Bronchial epithelial cell (primary cell): ENCODE results near the gene ADH5. TPM values are rescaled to one million over a fixed set of nuclear protein-coding genes. Genes with fewer than 3 reads are reported as not detected.
"Not testable (repeated sequence)": the region's sequence is repeated elsewhere in the genome, so short reads cannot be mapped to it uniquely, and the experiment has no call there.

ENCODE experiments used
- DNase-seq: peaks from one replicate; pipeline ENCODE4 v3.0.0-alpha.2; 2010; ENCODE audit warnings: low read depth
- FAIRE-seq: peaks from 2 replicates; lab custom pipeline; 2011; peaks lifted over from hg19 to GRCh38; lab: Jason Lieb, UNC
- H3K27me3 ChIP-seq: 2 replicates; pipeline ENCODE4 v1.5.1; 2011; ENCODE audit warnings: low read length; ENCODE audit not compliant: control insufficient read depth, insufficient read depth
- H3K36me3 ChIP-seq: 2 replicates; pipeline ENCODE4 v1.5.1; 2011; ENCODE audit warnings: low read length; ENCODE audit not compliant: control insufficient read depth, insufficient read depth
- H3K4me3 ChIP-seq: 2 replicates; pipeline ENCODE4 v1.5.1; 2011; ENCODE audit warnings: mild to moderate bottlenecking, low read depth, low read length, control low read depth
- CTCF ChIP-seq: IDR thresholded peaks from 2 replicates; pipeline ENCODE4 v1.5.1; 2011; ENCODE audit warnings: mild to moderate bottlenecking, moderate library complexity, low read length, control low read depth, inconsistent platforms; ENCODE audit not compliant: insufficient read depth, severe bottlenecking
- total RNA-seq: library from RNA; depleted of rRNA; stranded (reverse); fragments of >200 nt; gene quantifications from 2 replicates; pipeline ENCODE4 v1.2.1, GENCODE V29; 2014

Gene ADH5
- total RNA-seq, 1 donor from 2014 or later, result 152 TPM

- FAIRE-seq (no peak), DNase-seq (no peak)
- no peaks in the 10 kb centered on the region for H3K27me3 ChIP-seq
- TF ChIP-seq CTCF, result no peak
- H3K4me3 ChIP-seq, result no peak overlapping the region
- H3K36me3 ChIP-seq, result peaks cover 15% of the 10 kb centered on the region
Observed at GRCh38 chr4:99074816-99075215, 13.8 kb downstream of the ADH5 start.

GRCh38 chr4:99071159-99071558 is 17.4 kb downstream of the ADH5 start:
- FAIRE-seq, result no peak

GRCh38 chr4:99067617-99068016 is 21.0 kb downstream of the ADH5 start:
- no peak overlapping the region for H3K4me3 ChIP-seq
- no peak for TF ChIP-seq CTCF
- H3K27me3 ChIP-seq, result no peaks in the 10 kb centered on the region
- DNase-seq, result no peak
- FAIRE-seq, result no peak
- no peaks in the 10 kb centered on the region for H3K36me3 ChIP-seq

More at GRCh38 chr4:99071159-99071558, 17.4 kb downstream of the ADH5 start:
- Histone ChIP-seq H3K4me3 (no peak overlapping the region), H3K27me3 (no peaks in the 10 kb centered on the region), H3K36me3 (peaks cover 8% of the 10 kb centered on the region)
- no peak for DNase-seq
- TF ChIP-seq CTCF, result no peak

- not testable (repeated sequence) for FAIRE-seq, H3K36me3 ChIP-seq, DNase-seq, H3K4me3 ChIP-seq, H3K27me3 ChIP-seq
Observed at GRCh38 chr4:99065521-99065920, 23.1 kb downstream of the ADH5 start.

GRCh38 chr4:99062120-99062519 is 26.5 kb downstream of the ADH5 start:
- FAIRE-seq, result no peak
- TF ChIP-seq CTCF, result no peak
- no peak for DNase-seq
- no peak overlapping the region for H3K4me3 ChIP-seq
- no peaks in the 10 kb centered on the region for H3K27me3 ChIP-seq
- peaks cover 9% of the 10 kb centered on the region for H3K36me3 ChIP-seq

GRCh38 chr4:99061048-99061700 is 27.4 kb downstream of the ADH5 start:
- Histone ChIP-seq H3K4me3 (no peak overlapping the region), H3K36me3 (peaks cover 9% of the 10 kb centered on the region), H3K27me3 (no peaks in the 10 kb centered on the region)
- TF ChIP-seq CTCF, result no peak
- DNase-seq, result no peak
- FAIRE-seq, result no peak
